Head of caudate nucleus (tissue), 42 donors: ENCODE data around the gene LPAR5.

Experiments used
- DNase-seq, 42 donors: peaks; one replicate each; pipeline versions ENCODE4 v3.0.0 to v3.0.0-alpha.2; 2020 to 2021; ENCODE audit warnings: mixed read lengths in 7 of 42
- intact Hi-C: fragments of 100-400 bp; cut with DNase I; formaldehyde crosslinking; loops from one replicate; pipeline ENCODE4 v1.15.0; 2022

LPAR5 gene

GRCh38 chr12:6641131-6641530, 5.4 kb upstream of the LPAR5 start:
- DNase-seq: peak in 2 of 42 donors; percentile 47 to 50
- intact Hi-C loops: no loop called here

- no peak for DNase-seq
Measured at GRCh38 chr12:6640497-6640896, 4.7 kb upstream of the LPAR5 start.

GRCh38 chr12:6639151-6639801, 3.5 kb upstream of the LPAR5 start:
- DNase-seq: no peak
- intact Hi-C loops: no loop called here

More at GRCh38 chr12:6640497-6640896, 4.7 kb upstream of the LPAR5 start:
- intact Hi-C loops: no loop called here

- DNase-seq: peak in 1 of 42 donors; percentile 30
- intact Hi-C loops: no loop called here
Measured at GRCh38 chr12:6638305-6638704, 2.5 kb upstream of the LPAR5 start.

- no peak for DNase-seq
Measured at GRCh38 chr12:6635375-6635855, 344 bp downstream of the LPAR5 start.

GRCh38 chr12:6632026-6632983, 3.5 kb downstream of the LPAR5 start:
- peak in 13 of 42 donors; percentile 26 to 68 (median 46) for DNase-seq
- intact Hi-C loops: no loop called here

More at GRCh38 chr12:6635375-6635855, 344 bp downstream of the LPAR5 start:
- intact Hi-C loops: no loop called here

- intact Hi-C loops: no loop called here
- no peak for DNase-seq
Measured at GRCh38 chr12:6631549-6631961, 4.2 kb downstream of the LPAR5 start.

- DNase-seq: no peak
- intact Hi-C loops: no loop called here
Measured at GRCh38 chr12:6630736-6631135, 5.0 kb downstream of the LPAR5 start.

GRCh38 chr12:6627616-6628015, 8.1 kb downstream of the LPAR5 start:
- intact Hi-C loops: no loop called here
- DNase-seq: peak in 7 of 42 donors; percentile 26 to 65 (median 50)

- intact Hi-C loops: no loop called here
- DNase-seq: no peak
Measured at GRCh38 chr12:6626654-6627283, 9.0 kb downstream of the LPAR5 start.

- no peak for DNase-seq
- intact Hi-C loops: no loop called here
Measured at GRCh38 chr12:6620885-6621274, 14.9 kb downstream of the LPAR5 start.

- intact Hi-C loops: no loop called here
- DNase-seq: peak in 9 of 42 donors; percentile 20 to 61 (median 46)
Measured at GRCh38 chr12:6620137-6620884, 15.4 kb downstream of the LPAR5 start.

GRCh38 chr12:6618483-6619225, 17.1 kb downstream of the LPAR5 start:
- no peak for DNase-seq
- intact Hi-C loops: loop anchor here (5.0 kb wide), 1 partner anchor 44 kb away; the partner anchor contains the start of gene ING4

GRCh38 chr12:6615802-6616201, 20.0 kb downstream of the LPAR5 start:
- intact Hi-C loops: loop anchor here (5.0 kb wide), 1 partner anchor 46 kb away; the partner anchor contains the start of gene ING4

GRCh38 chr12:6614513-6615172, 21.1 kb downstream of the LPAR5 start:
- intact Hi-C loops: loop anchor here (5.0 kb wide), 2 partner anchors 48 to 73 kb away; partner anchors contain the start of genes ING4 and ZNF384
- no peak for DNase-seq

More at GRCh38 chr12:6615802-6616201, 20.0 kb downstream of the LPAR5 start:
- DNase-seq: no peak

- DNase-seq: peak; percentile 77 to 97 (median 91)
- intact Hi-C loops: loop anchor here (5.0 kb wide), 1 partner anchor 73 kb away; the partner anchor contains the start of gene ZNF384
Measured at GRCh38 chr12:6613776-6614512, 21.8 kb downstream of the LPAR5 start.
